HG03135 (cell line): ENCODE results near the gene MRPL54.

Source experiments
- ATAC-seq: cut with Tn5 transposase; IDR thresholded peaks from one replicate; pipeline ENCODE4 v1.9.1; 2021; ENCODE audit warnings: mild to moderate bottlenecking, moderate library complexity; ENCODE audit not compliant: unreplicated experiment

The MRPL54 gene

DNA sequence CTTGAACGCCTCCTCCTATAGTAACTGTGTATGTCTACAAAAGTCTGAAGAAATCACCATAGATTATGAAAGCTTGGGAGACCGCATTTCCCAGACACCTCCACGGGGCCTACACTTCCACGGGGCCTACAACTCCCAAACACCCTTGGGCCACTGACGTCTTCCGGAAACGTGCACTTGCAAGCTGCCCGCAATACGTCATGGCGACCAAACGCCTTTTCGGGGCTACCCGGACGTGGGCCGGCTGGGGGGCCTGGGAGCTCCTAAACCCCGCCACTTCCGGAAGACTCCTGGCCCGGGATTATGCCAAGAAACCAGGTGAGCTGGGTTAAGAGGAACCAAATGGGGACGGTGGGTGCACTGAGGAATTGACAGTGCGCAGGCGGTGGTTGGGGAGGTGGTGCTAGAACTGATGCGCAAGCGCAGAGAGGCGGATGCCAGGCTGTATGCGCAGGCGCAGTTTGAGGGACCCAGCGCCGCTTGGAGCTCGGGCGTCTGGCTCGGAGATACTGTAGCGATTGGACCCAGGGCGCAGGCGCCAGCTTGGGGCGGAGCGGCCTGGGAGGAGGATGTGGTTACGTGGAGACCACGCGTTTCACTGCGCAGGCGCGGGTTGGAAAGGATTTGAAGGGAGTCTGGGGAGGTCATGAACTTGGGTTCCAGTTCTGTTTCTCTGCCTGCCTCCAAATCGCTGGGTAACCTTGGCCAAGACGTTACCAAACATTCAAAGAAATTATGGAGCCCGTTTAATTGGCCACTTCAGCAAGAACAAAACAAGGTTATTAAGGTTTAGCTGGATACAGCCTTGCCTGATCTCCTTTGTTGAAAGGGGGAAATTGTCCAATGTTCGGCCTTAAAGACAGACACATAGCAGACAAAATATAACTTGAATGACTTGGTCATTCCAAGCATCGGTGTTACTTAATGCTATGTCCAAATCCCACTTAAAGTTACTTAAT lies at the start of gene MRPL54:
Gene MRPL54 (plus strand): TSS at position 182 of the 959 bp plus-strand sequence. CDS start 19 bp downstream, at position 201.
- peak; percentile 70 for ATAC-seq

DNA sequence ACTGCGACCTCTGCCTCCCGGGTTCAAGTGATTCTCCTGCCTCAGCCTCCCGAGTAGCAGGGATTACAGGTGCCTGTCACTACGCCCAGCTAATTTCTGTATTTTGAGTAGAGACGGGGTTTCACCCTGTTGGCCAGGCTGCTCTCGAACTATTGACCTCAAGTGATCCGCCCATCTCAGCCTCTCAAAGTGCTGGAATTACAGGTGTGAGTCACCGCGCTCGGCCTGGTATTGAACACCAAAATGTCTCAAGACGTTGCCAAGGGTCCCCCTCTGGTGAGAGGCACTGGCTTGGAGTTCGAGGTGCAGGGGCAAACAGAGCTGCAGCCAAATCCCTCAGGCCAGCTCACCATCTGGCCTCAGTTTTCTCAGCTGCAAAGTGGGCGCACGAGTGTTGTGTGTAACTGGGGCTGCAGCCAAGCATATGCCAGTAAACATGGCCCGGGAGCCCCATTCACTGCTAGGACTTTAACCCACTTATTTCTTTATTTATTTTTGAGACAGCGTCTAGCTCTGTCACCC lies 46.3 kb upstream of the MRPL54 start:
- no peak for ATAC-seq

DNA sequence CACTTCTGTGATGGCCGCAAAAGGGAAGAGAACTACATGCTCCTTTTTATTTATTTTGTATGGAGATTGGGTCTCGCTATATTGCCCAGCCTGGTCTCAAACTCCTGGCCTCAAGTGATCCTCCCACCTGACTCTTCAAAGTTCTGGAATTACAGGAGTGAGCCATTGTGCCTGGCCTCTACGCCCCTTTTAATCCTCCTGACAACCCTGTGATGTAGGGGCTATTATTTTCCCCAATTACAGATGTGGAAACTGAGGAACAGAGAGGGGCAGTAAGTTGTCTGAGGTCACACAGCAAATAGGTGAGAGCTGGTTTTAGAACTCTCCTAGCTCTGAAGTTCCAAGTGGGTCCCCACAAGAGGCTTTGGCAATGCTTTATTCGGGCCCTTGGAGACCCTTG lies 42.6 kb upstream of the MRPL54 start:
- no peak for ATAC-seq

DNA sequence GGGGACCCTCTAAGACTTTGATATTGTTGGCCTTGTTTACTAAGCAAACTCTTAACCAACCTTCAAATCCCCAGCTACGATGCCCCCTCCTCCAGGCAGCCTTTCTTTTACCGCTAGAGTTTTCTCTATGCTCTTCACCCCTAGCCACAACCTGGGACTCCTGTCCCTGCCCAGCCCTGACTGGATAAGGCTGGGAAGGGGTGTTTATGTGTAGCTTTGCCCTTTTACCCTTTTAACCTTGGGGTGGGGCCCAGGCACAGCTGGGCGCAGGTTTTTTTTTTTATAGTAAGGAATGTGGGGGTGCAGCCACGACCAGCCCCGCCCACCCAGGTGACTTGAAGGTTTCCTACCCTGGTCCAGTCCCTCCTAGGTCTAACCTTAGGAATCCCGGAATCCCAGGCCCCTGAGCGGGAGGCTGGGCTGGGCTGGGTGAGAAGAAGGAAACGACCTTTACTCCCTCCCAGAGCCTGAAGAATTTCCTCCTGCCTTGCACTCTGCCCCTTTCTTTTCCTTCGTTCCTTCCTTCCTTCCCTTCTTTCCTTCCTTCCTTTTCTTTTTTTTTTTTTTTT lies 42.0 kb upstream of the MRPL54 start:
- ATAC-seq: no peak

DNA sequence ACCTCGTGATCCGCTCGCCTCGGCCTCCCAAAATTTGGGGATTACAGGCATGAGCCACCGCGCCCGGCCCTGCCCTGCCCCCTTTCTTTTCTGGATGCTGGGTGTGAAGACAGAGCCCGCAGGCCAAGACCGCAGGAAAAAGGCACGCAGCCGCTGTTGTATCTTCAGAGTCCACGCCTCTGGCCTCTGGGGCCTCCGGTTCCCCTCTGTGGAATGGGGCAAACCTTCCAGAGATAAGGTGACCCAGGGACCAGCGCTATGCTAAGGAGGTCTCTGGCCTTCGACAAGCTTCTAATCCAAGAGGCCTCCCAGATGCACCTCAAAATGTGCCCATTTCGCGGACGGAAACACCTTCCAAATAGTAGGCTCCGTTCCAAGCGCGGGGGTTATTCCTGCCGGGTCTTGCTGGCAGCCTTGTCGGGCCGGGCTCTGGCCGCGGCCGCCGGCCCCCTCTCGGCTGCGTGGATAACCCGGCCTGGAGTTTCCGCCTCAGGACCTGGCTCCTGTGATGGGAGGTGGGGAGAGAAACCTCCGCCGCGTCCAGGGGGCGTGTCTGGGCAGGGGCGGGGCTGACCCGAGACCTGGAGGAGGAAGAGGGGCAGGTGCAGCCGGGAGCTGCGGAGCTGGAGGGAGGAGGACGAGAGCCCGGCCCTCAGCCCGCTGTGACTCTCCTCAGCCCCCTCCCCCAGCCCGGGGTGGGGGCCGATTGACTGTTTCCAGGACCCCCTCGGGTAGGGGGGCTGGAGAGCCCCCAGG lies 41.2 kb upstream of the MRPL54 start:
- ATAC-seq: no peak

DNA sequence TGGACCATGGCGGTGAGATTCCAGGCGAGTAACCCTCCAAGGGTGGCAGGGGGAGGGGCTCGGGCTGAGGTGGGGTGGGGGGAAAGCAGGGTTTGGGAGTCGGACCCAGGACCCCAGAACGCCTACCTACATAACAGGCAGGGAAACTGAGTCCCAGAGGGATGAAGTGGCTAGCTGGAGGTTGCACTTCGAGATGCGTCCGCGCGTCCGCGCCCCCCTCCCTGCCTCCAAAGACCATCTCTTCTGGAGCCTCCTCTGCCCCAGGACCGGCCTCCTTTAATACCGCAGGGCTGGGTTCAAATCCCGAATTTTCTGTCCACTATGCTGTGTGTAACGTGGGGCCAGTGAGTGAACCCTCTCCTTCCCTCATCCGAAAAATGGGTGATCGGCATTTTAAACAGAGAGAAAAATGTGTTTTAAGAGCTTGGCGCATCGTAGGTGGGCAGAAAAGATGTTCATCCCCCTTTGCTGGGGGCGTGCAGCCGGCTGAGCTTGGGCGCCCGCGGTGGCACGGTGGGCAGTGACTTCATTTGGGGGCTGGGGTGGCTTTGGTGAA lies 40.5 kb upstream of the MRPL54 start:
- no peak for ATAC-seq

DNA sequence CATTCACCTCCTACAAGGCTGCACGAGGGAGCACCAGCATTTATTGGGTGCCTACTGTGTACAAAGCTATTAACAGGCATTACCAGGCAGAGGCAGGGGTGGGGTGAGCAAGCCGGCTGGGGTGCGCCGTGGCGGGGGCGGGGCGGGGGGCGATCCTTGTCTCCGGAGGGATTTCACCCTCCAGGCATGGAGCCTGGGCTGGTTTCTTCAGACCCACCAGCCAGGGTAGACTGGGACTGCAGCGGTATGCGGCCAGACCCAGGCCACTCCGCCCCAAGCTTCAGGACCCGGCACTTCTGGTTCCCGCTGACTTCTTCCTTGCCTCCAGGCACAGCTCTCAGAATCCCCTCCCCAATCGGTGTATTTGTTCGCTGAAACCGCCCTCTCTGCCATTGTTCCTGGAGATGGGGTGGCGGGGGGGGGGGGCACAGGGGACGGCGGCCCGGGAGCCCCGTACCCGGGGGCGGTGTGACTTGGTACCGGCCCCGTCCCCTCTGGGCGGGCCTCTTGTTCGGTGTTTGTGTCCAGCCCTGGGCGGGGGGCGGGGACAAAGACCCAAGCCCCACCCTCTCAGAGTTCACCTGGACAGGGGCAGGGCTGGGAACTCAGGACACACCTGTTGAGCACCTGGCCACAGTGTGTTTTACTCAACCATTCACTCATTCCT lies 39.9 kb upstream of the MRPL54 start:
- no peak for ATAC-seq

DNA sequence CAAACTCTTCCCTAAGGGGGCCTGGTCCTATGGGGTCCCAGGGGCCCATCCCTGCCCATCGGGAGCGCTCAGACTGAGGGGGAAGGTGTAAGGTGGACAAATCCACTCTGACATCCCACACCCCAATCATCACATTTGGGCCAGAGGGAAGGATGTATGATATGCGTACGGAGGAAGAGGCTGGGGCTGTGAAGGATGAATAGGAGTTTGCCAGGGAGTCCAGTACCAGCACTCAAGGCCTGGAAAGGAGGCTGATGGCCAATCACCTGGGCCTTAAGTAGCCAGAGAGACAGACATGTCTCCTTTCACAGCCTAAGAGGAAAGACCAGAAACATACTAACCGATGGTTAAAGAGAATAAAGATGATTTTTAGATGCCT lies 39.4 kb upstream of the MRPL54 start:
- no peak for ATAC-seq

DNA sequence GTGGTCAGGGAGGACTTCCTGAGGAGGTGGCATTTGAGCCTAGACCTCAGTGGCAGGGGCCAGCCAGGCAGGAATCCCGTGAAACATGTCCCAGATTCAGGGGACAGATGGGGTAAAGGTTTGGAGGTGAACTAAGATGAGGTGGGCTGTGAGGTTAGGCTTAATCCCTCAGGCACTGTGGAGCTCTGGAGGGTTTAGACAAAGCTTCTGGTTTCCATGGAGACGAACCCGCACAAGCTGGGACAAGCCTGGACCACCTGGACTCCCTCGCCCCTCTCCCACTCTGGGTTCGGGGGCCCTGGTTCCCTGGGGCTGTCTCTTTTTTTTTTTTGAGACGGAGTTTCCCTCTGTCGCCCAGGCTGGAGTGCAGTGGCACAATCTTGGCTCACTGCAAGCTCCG lies 38.6 kb upstream of the MRPL54 start:
- ATAC-seq: no peak

DNA sequence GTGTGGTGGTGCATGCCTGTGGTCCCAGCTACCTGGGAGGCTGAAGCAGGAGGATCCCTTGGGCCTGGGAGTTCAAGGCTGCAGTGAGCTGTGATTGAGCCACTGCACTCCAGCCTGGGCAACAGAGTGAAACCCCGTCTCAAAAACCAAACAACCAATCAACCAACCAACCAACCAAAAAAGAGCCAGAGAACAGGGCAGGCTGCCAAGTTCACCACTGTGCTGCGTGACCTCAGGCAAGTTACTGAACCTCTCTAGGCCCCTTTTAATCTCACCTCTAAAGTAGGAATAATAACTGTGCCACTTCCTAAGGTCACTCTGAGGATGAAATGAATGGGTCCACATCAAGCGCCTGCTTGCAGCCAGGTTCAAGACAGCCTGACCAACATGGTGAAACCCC lies 37.4 kb upstream of the MRPL54 start:
- ATAC-seq: no peak

DNA sequence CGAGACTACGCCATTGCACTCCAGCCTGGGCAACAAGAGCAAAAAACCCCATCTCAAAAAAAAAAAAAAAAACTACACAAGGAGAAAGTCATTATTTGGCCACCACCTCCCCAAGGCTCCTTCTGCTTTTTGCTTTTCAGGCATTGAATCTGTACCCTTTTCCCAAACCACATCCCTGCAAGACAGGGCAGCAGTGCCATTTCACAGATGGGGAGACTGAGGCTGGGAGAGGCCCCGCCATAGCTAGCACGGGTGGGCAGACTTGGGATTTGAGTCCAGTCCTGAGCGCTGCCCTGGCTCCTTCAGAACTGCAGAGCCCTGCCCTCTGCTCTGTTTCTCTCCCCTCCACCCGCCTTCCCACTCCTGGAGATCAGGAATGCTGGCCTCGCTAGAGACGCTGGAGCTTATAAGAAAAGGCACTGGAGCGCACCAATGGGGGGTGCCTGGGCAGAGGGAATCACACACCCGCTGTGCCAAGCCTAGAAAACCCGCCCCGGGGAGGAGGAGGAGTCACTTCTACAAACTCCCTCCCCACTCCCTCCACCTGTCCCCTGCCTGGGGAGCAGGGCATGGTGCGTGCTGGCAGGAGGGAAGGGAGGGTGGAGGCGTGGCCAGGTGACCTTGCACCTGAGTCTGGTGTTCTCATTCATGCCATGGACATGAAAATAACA lies 36.7 kb upstream of the MRPL54 start:
- no peak for ATAC-seq

DNA sequence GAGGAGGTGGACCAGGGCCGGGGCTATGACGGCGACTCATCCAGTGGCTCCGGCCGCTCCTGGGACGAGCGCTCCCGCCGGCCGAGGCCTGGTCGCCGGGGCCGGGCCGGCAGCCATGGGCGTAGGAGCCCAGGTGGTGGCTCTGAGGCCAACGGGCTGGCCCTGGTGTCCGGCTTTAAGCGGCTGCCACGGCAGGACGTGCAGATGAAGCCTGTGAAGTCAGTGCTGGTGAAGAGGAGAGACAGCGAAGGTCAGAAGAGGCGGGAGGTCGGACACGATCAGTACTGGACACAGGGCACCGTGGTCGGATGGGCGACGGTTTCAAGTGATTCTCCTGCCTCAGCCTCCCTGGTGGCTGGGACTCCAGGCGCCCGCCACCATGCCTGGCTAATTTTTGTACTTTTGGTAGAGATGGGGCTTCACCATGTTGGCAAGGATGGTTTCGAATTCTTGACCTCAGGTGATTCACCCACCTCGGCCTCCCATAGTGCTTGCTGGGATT lies 32.0 kb upstream of the MRPL54 start:
- no peak for ATAC-seq

DNA sequence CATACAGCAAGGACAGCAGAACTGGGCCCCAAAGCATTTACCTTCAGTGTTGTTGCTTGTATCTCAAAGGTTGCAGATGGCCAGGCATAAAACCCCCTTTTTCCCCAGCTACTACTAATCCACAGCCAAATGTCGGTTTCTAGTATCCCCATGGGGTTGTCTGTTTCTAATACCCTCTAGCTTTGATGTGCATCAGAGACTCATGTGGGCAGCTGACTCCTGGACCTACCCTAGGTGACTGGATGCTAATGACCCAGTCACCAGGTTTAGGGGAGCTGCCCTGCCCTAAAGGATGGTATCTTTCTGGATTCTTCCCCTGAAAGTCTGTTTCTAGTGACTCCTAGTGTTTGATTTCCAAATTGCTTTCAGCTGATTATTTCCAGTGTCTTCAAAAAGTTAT lies 30.4 kb upstream of the MRPL54 start:
- ATAC-seq: no peak

DNA sequence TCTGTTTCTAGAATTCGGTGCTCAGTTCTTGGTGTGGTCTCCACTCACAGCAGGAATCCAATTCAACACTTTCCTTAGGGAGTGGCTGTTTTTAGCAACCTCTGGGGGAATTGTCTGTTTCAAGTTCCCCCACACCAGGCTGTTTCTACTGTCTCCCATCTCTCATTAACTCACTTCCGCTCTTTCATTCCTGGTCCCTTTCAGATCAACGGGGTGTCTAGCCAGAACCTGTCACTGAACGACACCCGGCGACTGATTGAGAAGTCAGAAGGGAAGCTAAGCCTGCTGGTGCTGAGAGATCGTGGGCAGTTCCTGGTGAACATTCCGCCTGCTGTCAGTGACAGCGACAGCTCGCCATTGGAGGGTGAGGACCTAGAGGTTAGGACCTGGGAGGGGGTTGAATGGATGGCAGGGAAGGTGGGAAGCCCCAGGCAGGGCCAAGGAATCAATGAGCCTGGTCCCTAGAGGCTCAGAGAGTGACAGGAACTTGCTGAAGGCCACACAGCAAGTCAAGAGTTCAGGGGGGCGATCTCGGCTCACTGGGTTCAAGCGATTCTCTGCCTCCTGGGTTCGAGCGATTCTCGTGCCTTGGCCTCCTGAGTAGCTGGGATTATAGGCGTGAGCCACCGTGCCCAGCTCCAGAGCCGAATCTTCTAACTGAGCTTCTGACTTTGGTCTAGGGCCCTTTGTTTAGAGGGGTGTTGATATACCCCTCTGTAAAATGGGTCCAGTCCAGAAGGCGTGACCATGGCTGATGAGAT lies 28.8 kb upstream of the MRPL54 start:
- ATAC-seq: no peak

DNA sequence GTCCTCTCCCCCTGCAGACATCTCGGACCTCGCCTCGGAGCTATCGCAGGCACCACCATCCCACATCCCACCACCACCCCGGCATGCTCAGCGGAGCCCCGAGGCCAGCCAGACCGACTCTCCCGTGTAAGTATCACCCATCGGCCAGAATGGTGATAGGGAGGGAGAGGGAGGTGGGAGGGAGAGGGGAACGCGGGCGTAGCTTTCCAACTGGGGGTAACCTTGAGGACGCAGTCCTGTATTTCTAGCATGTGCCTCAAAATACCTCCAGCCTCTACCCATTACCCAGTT lies 28.2 kb upstream of the MRPL54 start:
- ATAC-seq: no peak

DNA sequence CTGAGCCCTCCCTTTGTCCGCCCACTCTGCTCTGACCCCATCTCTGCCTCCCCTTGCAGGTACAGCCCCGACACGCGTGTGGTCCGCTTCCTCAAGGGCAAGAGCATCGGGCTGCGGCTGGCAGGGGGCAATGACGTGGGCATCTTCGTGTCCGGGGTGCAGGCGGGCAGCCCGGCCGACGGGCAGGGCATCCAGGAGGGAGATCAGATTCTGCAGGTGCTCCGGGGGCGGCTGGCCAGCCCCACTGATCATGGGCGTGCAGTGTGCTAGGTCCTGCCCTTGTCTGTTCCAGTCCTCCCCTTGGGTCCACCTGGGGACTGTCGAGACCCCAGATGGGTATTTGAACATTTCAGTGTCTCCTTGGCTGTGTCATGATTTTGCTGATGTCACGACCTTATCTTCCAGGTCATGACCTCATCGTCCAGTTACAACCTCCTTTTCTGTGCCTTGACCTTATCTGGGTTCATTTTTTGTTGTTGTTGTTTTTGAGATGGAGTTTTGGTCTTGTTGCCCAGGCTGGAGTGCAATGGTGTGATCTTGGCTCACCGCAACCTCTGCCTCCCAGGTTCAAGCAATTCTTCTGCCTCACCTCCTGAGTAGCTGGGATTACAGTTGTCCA lies 26.3 kb upstream of the MRPL54 start:
- no peak for ATAC-seq

DNA sequence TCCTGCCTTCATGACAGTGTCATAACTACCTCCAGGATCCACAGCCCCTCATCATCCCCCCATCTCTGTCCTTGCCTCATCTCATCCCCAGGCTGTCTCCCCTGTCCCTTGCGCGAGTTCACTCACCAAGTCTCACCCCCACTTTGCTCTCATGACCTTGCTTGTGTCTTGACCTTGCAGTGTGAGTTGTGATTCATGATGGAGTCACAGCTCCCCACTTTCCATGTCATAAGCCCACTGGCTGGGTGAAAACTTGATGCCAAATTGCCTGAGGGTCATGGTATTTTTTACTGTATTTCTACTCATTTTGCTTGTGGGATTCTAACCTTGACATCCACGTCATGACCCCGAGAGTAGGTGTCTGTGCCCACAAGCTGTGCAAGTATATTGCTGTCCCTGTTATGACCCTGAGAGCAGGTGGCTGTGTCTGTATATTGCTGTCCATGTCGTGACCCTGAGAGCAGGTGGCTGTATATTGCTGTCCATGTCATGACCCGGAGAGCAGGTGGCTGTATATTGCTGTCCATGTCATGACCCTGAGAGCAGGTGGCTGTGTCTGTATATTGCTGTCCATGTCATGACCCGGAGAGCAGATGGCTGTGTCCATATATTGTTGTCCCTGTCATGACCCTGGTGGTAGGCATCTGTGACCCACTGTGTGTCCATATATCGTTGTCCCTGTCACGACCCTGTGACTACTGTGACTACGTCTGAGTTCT lies 24.8 kb upstream of the MRPL54 start:
- ATAC-seq: no peak

DNA sequence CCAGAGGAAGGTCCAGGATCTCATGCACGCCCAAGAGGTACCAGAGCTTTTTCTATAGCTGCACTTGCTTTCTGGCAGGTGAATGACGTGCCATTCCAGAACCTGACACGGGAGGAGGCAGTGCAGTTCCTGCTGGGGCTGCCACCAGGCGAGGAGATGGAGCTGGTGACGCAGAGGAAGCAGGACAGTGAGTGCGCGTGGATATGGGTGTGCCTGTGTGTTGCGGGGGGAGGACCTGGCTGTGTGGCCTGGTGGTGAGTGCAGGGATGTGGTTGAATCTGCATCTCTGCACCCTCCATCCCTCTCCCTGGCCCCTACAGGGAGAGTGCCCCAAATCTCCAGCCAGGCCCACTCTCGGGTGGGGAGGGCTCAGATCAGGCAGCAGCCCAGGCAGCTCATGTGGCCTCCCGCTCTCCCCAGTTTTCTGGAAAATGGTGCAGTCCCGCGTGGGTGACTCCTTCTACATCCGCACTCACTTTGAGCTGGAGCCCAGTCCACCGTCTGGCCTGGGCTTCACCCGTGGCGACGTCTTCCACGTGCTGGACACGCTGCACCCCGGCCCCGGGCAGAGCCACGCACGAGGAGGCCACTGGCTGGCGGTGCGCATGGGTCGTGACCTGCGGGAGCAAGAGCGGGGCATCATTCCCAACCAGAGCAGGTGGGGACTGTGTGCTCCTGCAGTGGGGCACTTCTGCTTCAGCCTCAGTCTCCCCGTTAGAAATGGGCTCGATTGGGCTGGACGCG lies 23.8 kb upstream of the MRPL54 start:
- ATAC-seq: no peak
